Inflammatory macrophage treated with lipopolysaccharide for 4 hours (primary cell): Measurements from ENCODE around the gene GDE1.

Experiments
- DNase-seq: peaks from one replicate; pipeline ENCODE4 v3.0.0-alpha.2; 2020

The GDE1 gene

GRCh38 chr16:19523559-19524355 is 1.9 kb upstream of the GDE1 start, which contains the start of gene CCP110:
TSS of gene CCP110 (plus strand) at chr16:19523942. CDS start at chr16:19527882, 3,940 bp downstream.
- DNase-seq: peak; percentile 97

- no peak for DNase-seq
Measured at GRCh38 chr16:19523184-19523558, 1.3 kb upstream of the GDE1 start.

- no peak for DNase-seq
Measured at GRCh38 chr16:19522760-19523159, 862 bp upstream of the GDE1 start.

GRCh38 chr16:19522397-19522732 is 467 bp upstream of the GDE1 start:
- DNase-seq: no peak

GRCh38 chr16:19520861-19521331 is 1.0 kb downstream of the GDE1 start:
- no peak for DNase-seq

- no peak for DNase-seq
Measured at GRCh38 chr16:19518388-19518787, 3.5 kb downstream of the GDE1 start.

- DNase-seq: peak; percentile 34
Measured at GRCh38 chr16:19517424-19518089, 4.3 kb downstream of the GDE1 start.

GRCh38 chr16:19515757-19516156 is 6.1 kb downstream of the GDE1 start:
- peak; percentile 8 for DNase-seq

GRCh38 chr16:19513377-19514053 is 8.4 kb downstream of the GDE1 start:
- DNase-seq: peak; percentile 95

GRCh38 chr16:19512297-19512696 is 9.6 kb downstream of the GDE1 start:
- DNase-seq: no peak

GRCh38 chr16:19507867-19508266 is 14.0 kb downstream of the GDE1 start:
- no peak for DNase-seq

GRCh38 chr16:19506965-19507364 is 14.9 kb downstream of the GDE1 start:
- DNase-seq: no peak

GRCh38 chr16:19505600-19506303 is 16.1 kb downstream of the GDE1 start:
- no peak for DNase-seq

GRCh38 chr16:19503461-19504075 is 18.3 kb downstream of the GDE1 start:
- no peak for DNase-seq

GRCh38 chr16:19502395-19503131 is 19.3 kb downstream of the GDE1 start:
- peak; percentile 74 for DNase-seq

GRCh38 chr16:19499481-19499880 is 22.4 kb downstream of the GDE1 start:
- DNase-seq: no peak

GRCh38 chr16:19499006-19499405 is 22.9 kb downstream of the GDE1 start:
- DNase-seq: no peak

- DNase-seq: peak; percentile 87
Measured at GRCh38 chr16:19497176-19497575, 24.7 kb downstream of the GDE1 start.

GRCh38 chr16:19490619-19491018 is 31.3 kb downstream of the GDE1 start:
- no peak for DNase-seq

- no peak for DNase-seq
Measured at GRCh38 chr16:19488213-19488640, 33.7 kb downstream of the GDE1 start.

GRCh38 chr16:19486750-19487325 is 35.1 kb downstream of the GDE1 start:
- no peak for DNase-seq

- DNase-seq: no peak
Measured at GRCh38 chr16:19486051-19486450, 35.8 kb downstream of the GDE1 start.
